NCI-H82 treated with DMSO at 0.1 percent for 48 hours (cell line): Measurements from ENCODE around the gene RANBP10.

Experiments
- DNase-seq: peaks from one replicate; lab custom pipeline; 2025; ENCODE audit not compliant: unreplicated experiment; lab: John Stamatoyannopoulos, UW

The RANBP10 gene

GRCh38 chr16:67749436-67750078 lies 56.8 kb downstream of the RANBP10 start:
- no peak for DNase-seq

- DNase-seq = no peak
Measured at GRCh38 chr16:67748834-67749233, 57.5 kb downstream of the RANBP10 start.

GRCh38 chr16:67746846-67747245 lies 59.5 kb downstream of the RANBP10 start:
- no peak for DNase-seq

GRCh38 chr16:67741118-67741517 lies 65.2 kb downstream of the RANBP10 start:
- no peak for DNase-seq

- no peak for DNase-seq
Measured at GRCh38 chr16:67740391-67740790, 66.0 kb downstream of the RANBP10 start.

GRCh38 chr16:67736858-67737257 lies 69.5 kb downstream of the RANBP10 start:
- DNase-seq = no peak

- DNase-seq = no peak
Measured at GRCh38 chr16:67734731-67735201, 71.6 kb downstream of the RANBP10 start.

- no peak for DNase-seq
Measured at GRCh38 chr16:67733734-67734470, 72.5 kb downstream of the RANBP10 start.

GRCh38 chr16:67731753-67732095 lies 74.6 kb downstream of the RANBP10 start:
- no peak for DNase-seq

- DNase-seq = no peak
Measured at GRCh38 chr16:67731071-67731752, 75.1 kb downstream of the RANBP10 start.

GRCh38 chr16:67730326-67730725 lies 76.0 kb downstream of the RANBP10 start:
- no peak for DNase-seq

GRCh38 chr16:67729636-67730248 lies 76.6 kb downstream of the RANBP10 start:
- DNase-seq = no peak

- DNase-seq = no peak
Measured at GRCh38 chr16:67727521-67728485, 78.6 kb downstream of the RANBP10 start.

- no peak for DNase-seq
Measured at GRCh38 chr16:67726106-67727034, 80.0 kb downstream of the RANBP10 start.

GRCh38 chr16:67723911-67724305 lies 82.5 kb downstream of the RANBP10 start:
- no peak for DNase-seq

GRCh38 chr16:67723151-67723910 lies 83.0 kb downstream of the RANBP10 start:
- DNase-seq = no peak

- DNase-seq = no peak
Measured at GRCh38 chr16:67720236-67720635, 86.1 kb downstream of the RANBP10 start.

GRCh38 chr16:67719778-67720144 lies 86.6 kb downstream of the RANBP10 start:
- peak; percentile 5 for DNase-seq
